ENCODE measurements around the gene GPER1. TPM values are rescaled to one million over a fixed set of nuclear protein-coding genes. Genes with fewer than 3 reads are reported as not detected.

Gene GPER1
- total RNA-seq, 2 donors from 2014 or later: 5.7 to 8.2 TPM

DNA sequence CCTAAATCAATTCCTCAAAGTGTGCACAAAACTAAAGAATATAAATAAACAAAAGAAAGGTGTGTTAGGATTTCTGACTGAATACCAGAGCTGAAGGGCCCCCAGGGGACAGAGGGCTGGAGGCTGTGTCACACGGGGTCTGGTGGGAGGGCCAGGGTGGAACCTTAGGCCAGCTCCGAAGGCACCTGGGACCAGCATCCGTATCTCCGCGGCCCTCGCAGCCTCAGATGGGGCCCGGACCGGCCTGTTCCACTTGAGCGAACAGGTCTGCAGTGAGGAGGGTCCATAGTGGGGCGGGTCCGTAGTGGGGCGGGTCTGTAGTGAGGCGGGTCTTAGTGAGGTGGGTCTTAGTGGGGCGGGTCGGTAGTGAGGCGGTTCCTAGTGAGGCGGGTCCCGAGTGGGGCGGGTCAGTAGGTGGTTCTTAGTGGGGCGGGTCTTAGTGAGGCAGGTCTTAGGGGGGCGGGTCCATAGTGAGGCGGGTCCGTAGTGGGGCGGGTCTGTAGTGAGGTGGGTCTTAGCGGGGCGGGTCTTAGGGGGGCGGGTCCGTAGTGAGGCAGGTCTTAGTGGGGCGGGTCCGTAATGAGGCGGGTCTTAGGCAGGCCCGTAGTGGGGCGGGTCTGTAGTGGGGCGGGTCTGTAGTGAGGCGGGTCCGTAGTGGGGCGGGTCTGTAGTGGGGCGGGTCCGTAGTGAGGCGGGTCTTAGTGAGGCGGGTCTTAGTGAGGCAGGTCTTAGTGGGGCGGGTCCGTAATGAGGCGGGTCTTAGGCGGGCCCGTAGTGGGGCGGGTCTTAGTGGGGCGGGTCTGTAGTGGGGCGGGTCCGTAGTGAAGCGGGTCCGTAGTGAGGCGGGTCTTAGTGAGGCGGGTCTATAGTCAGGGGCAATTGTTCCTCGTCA is 28.5 kb upstream of the GPER1 start:
- intact Hi-C loops (cut with DNase I): no loop called here
- TF ChIP-seq, protein P1, sequence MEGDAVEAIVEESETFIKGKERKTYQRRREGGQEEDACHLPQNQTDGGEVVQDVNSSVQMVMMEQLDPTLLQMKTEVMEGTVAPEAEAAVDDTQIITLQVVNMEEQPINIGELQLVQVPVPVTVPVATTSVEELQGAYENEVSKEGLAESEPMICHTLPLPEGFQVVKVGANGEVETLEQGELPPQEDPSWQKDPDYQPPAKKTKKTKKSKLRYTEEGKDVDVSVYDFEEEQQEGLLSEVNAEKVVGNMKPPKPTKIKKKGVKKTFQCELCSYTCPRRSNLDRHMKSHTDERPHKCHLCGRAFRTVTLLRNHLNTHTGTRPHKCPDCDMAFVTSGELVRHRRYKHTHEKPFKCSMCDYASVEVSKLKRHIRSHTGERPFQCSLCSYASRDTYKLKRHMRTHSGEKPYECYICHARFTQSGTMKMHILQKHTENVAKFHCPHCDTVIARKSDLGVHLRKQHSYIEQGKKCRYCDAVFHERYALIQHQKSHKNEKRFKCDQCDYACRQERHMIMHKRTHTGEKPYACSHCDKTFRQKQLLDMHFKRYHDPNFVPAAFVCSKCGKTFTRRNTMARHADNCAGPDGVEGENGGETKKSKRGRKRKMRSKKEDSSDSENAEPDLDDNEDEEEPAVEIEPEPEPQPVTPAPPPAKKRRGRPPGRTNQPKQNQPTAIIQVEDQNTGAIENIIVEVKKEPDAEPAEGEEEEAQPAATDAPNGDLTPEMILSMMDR (IDR thresholded peaks at IDR 0.05): no peak
- H3K9ac ChIP-seq (ENCODE audit: low read depth in 2 of 2, low read length in 2 of 2): no peak overlapping the region
- no peaks in the 10 kb centered on the region for H3K9me3 ChIP-seq
- H3K36me3 ChIP-seq: no peaks in the 10 kb centered on the region
- peaks cover 4% of the 10 kb centered on the region for H3K4me1 ChIP-seq
- H3K27me3 ChIP-seq: no peaks in the 10 kb centered on the region
- no peak for DNase-seq
- H3K4me3 ChIP-seq: no peak overlapping the region
- peak overlapping the region; percentile 5 for H3K27ac ChIP-seq

DNA sequence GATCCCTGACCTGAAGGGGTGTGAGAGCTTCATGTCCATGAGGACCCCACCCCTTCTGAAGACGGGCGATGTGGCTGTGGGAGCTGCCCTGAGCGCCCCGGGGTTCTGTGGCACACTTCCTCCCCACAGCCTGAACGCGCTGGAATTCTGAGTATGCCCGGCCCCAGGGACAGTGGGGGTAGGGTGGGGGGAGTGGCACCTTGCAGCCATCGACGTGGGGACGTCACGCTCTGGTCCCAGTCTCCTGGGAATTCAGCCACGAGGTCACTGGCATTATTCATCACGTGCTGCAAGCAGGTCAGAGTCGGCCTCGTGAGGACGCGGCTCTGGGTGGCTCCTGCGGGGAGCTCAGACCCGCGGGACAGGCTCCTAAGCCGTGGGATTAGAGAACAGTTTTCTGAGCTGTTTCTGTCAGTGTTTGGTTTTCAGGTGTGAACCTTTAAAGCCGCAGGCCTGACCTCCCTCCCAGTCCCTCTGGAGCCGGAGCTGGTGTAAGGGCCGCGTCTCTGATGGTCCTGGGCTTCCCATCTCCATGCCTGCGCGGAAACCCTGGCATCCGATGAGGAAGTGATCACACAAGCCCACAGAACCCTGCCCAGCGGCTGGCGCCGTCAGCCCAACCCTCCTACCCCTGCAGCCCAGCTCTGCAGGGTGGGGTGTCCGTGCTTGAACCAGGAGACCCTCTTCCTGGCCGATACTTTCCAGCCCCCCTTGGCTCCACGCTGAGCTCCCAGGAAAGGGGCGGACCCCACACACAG is 27.4 kb upstream of the GPER1 start:
- peak overlapping the region; percentile 2 for H3K4me3 ChIP-seq
- TF ChIP-seq, protein P1 (IDR thresholded peaks at IDR 0.05): no peak
- no peaks in the 10 kb centered on the region for H3K4me1 ChIP-seq
- no peaks in the 10 kb centered on the region for H3K36me3 ChIP-seq
- H3K9ac ChIP-seq (ENCODE audit: low read depth in 2 of 2, low read length in 2 of 2): peak overlapping the region; percentile 14 to 58
- H3K27ac ChIP-seq: no peak overlapping the region
- DNase-seq: no peak
- no peaks in the 10 kb centered on the region for H3K27me3 ChIP-seq
- H3K9me3 ChIP-seq: no peaks in the 10 kb centered on the region
- intact Hi-C loops (cut with DNase I): no loop called here

DNA sequence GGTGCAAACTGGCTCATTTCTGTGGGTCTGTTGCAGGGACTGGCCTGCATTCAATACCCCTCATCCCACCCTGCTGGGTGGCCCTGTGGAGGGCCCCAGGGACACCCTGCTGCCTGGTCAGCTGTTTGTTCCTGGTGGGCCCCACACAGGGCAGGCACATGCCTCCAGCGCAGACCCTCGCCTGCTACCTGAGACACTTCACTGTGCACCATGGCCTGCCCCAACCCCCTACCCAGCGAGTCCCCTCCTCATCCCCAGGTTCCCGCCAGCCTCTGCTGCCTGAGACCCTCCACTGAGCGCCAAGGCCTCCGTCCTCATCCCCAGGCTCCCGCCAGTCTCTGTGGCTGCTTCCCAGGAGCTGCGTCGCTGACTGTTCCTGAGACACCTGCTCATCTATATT is 26.7 kb upstream of the GPER1 start:
- intact Hi-C loops (cut with DNase I): no loop called here
- H3K4me1 ChIP-seq: no peaks in the 10 kb centered on the region
- no peak overlapping the region for H3K27ac ChIP-seq
- no peak for DNase-seq
- peak overlapping the region in 1 of 2 donors; percentile 43 for H3K9ac ChIP-seq (ENCODE audit: low read depth in 2 of 2, low read length in 2 of 2)
- no peaks in the 10 kb centered on the region for H3K36me3 ChIP-seq
- H3K9me3 ChIP-seq: no peaks in the 10 kb centered on the region
- TF ChIP-seq, protein P1 (IDR thresholded peaks at IDR 0.05): no peak
- H3K27me3 ChIP-seq: no peaks in the 10 kb centered on the region
- no peak overlapping the region for H3K4me3 ChIP-seq

DNA sequence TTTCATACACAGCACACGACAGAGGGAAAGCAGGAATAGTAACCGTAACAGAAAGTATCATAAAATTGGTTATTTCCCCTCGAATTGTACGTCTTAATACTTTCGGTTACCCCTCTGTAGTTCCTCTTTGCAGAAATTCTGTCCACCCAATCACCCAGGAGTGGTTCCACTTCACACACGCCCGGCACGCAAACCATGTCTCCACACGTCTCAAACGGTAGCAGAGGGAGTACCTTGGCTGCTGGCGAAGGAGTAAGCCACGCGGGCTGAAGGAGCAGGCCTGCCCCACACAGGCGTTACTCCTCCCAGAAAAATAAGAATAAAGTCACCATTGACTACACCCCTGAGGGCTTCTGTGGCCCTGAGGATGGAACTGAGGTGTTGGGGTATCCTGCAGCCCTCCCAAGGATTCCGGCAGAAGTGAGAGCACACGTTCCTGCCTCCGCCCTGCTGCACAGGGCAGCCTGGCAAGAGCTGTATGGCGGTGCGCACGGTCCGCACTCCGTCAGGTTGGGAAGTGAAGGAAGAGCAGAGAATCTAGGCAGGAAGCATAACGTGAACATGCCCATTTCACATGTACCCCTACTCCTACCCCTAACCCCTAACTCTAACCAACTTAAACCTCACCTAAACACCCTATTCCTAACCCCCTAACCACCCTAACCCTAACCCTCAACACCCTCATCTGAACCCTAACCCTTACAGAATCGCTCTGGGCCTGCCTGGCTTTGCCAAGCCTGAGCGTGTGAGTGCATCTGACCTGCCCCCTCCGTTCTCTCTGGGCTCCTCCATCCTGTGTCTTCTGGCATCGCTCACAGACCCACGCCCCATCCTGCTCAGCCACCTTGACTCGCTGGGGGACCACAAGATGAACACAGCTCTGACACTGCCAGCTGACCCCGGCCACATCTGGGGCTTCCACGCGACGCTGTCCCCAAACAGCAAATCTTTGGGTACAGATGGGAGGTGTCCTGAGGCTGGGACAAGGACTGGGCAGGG is 25.3 kb upstream of the GPER1 start:
- no peaks in the 10 kb centered on the region for H3K4me1 ChIP-seq
- no peaks in the 10 kb centered on the region for H3K9me3 ChIP-seq
- H3K27me3 ChIP-seq: no peaks in the 10 kb centered on the region
- TF ChIP-seq, protein P1 (IDR thresholded peaks at IDR 0.05): no peak
- H3K27ac ChIP-seq: no peak overlapping the region
- no peak overlapping the region for H3K4me3 ChIP-seq
- DNase-seq: no peak
- intact Hi-C loops (cut with DNase I): no loop called here
- no peaks in the 10 kb centered on the region for H3K36me3 ChIP-seq
- H3K9ac ChIP-seq (ENCODE audit: low read depth in 2 of 2, low read length in 2 of 2): no peak overlapping the region

DNA sequence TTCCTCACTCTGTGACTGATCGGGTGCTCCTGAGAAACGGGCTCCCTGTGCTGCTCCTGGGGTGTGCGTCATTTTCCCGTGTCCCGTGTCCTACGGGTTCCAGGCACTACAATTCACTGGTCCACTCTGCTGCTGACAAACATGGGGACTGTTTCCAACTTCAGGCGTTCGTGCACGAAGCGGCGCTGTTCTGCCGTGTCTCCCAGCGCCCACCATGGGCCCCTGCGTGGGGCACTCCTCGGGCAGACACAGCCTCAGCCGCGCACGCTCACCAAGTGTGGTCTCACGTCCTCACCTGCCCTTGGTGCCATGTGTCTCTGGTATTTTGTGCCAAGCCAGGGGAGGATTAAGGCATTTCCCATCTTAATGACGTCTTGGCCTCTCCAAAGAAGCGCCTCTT is 24.6 kb upstream of the GPER1 start:
- Histone ChIP-seq H3K9me3 (no peaks in the 10 kb centered on the region), H3K9ac (ENCODE audit: low read depth in 2 of 2, low read length in 2 of 2) (no peak overlapping the region), H3K4me1 (no peaks in the 10 kb centered on the region), H3K36me3 (no peaks in the 10 kb centered on the region), H3K27ac (no peak overlapping the region), H3K4me3 (no peak overlapping the region), H3K27me3 (no peaks in the 10 kb centered on the region)
- intact Hi-C loops (cut with DNase I): no loop called here
- TF ChIP-seq, protein P1 (IDR thresholded peaks at IDR 0.05): no peak
- DNase-seq: no peak

Measured in colonic mucosa (tissue), 4 donors.